ENCODE results near the gene MRPS25. TPM values are rescaled to one million over a fixed set of nuclear protein-coding genes. Genes with fewer than 3 reads are reported as not detected.

The MRPS25 gene
- total RNA-seq: 100 to 1,000 TPM in 1 of 5 donors, 10 to 100 TPM in 4; 13.9 to 126 (median 24.9) TPM
- polyA plus RNA-seq: 10 to 100 TPM; 17.7 to 51.9 (median 38.3) TPM
- long read RNA-seq, donor 1, full-length matches to known transcripts: 13 of 13 reads
- long read RNA-seq, donor 1, partial matches to known transcripts: 0 of 13 reads
- long read RNA-seq, donor 1, other reads (novel, unspliced or antisense): 0 of 13 reads
- long read RNA-seq, donor 2, full-length matches to known transcripts: 30 of 30 reads
- long read RNA-seq, donor 2, partial matches to known transcripts: 0 of 30 reads
- long read RNA-seq, donor 2, other reads (novel, unspliced or antisense): 0 of 30 reads
- long read RNA-seq, donor 3, full-length matches to known transcripts: 21 of 29 reads
- long read RNA-seq, donor 3, partial matches to known transcripts: 8 of 29 reads
- long read RNA-seq, donor 3, other reads (novel, unspliced or antisense): 0 of 29 reads
- long read RNA-seq, donor 4, full-length matches to known transcripts: 2 of 2 reads
- long read RNA-seq, donor 4, partial matches to known transcripts: 0 of 2 reads
- long read RNA-seq, donor 4, other reads (novel, unspliced or antisense): 0 of 2 reads
- long read RNA-seq, donor 5, full-length matches to known transcripts: 24 of 24 reads
- long read RNA-seq, donor 5, partial matches to known transcripts: 0 of 24 reads
- long read RNA-seq, donor 5, other reads (novel, unspliced or antisense): 0 of 24 reads
- long read RNA-seq, donor 6: 0 reads
- long read RNA-seq, donor 7, full-length matches to known transcripts: 12 of 12 reads
- long read RNA-seq, donor 7, partial matches to known transcripts: 0 of 12 reads
- long read RNA-seq, donor 7, other reads (novel, unspliced or antisense): 0 of 12 reads
- long read RNA-seq, donor 8, full-length matches to known transcripts: 27 of 32 reads
- long read RNA-seq, donor 8, partial matches to known transcripts: 5 of 32 reads
- long read RNA-seq, donor 8, other reads (novel, unspliced or antisense): 0 of 32 reads
- long read RNA-seq, donor 9, full-length matches to known transcripts: 15 of 15 reads
- long read RNA-seq, donor 9, partial matches to known transcripts: 0 of 15 reads
- long read RNA-seq, donor 9, other reads (novel, unspliced or antisense): 0 of 15 reads
- long read RNA-seq, donor 10, full-length matches to known transcripts: 2 of 2 reads
- long read RNA-seq, donor 10, partial matches to known transcripts: 0 of 2 reads
- long read RNA-seq, donor 10, other reads (novel, unspliced or antisense): 0 of 2 reads

DNA sequence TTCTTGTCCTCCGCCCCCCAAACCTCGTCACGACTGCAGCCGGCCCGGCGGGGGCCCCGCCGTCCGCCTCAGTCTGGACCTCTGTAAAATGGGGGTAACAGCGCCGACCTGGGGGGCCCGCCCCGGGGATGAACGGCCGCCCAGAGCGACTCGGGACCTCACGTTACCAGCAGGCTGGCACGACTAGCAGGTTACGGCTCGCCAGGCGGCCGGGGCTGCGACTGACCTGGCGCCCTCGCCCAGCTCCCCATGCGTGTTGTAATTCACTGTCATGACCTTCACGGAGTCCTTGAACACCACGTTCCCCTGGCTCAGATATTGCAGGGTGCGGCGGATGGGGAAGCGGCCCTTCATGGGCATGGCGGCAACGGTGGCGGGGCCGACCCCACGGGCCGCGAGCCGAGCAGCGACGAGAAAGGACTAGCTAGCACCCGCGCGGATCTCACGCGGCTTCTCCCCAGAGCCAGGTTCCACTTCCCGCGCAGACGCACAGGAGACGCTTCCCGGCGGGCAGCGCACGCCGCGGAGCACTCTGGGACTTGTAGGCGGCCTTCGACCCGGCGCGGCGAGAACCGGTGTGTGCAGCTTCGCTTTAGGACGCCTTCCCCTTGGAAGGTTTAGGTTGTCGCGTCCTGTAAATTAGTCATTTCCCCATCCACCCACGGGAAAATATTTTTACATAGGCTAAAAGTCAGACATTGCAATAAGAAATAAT, at the start of gene MRPS25:
Gene MRPS25, minus strand, starts transcription at position 481 of the 715 bp plus-strand sequence. Its CDS starts 121 bp downstream, at position 360.
- H3K36me3 ChIP-seq: peaks cover 0 to 5% (median under 1%) of the 10 kb centered on the region in 4 donors
- TF ChIP-seq EP300 (IDR thresholded peaks at IDR 0.05) (no peak), POLR2AphosphoS5 (IDR thresholded peaks at IDR 0.05) (peak; percentile 81 to 99 (median 94)), POLR2A (IDR thresholded peaks at IDR 0.05) (peak in 2 of 4 donors; percentile 40 to 74)
- TF ChIP-seq, protein P1, sequence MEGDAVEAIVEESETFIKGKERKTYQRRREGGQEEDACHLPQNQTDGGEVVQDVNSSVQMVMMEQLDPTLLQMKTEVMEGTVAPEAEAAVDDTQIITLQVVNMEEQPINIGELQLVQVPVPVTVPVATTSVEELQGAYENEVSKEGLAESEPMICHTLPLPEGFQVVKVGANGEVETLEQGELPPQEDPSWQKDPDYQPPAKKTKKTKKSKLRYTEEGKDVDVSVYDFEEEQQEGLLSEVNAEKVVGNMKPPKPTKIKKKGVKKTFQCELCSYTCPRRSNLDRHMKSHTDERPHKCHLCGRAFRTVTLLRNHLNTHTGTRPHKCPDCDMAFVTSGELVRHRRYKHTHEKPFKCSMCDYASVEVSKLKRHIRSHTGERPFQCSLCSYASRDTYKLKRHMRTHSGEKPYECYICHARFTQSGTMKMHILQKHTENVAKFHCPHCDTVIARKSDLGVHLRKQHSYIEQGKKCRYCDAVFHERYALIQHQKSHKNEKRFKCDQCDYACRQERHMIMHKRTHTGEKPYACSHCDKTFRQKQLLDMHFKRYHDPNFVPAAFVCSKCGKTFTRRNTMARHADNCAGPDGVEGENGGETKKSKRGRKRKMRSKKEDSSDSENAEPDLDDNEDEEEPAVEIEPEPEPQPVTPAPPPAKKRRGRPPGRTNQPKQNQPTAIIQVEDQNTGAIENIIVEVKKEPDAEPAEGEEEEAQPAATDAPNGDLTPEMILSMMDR (IDR thresholded peaks at IDR 0.05): no peak
- H3K27me3 ChIP-seq: no peaks in the 10 kb centered on the region
- WGBS, 5 donors: 0 to 1% (median 0%) methylated on average over 34 to 69 of the region's 69 CpGs
- H3K27ac ChIP-seq: peak within 1 kb of the TSS; percentile 84 to 93 (median 89)
- H3K9me3 ChIP-seq: no peaks in the 10 kb centered on the region
- DNase-seq: peak; percentile 92 to 98
- H3K4me1 ChIP-seq: peaks cover 14 to 23% (median 20%) of the 10 kb centered on the region in 4 donors
- H3K4me3 ChIP-seq: peak within 1 kb of the TSS; percentile 89 to 97 (median 92)
- intact Hi-C loops (cut with DNase I; ENCODE audit: low total_unique reads): no loop called here

- Histone ChIP-seq H3K27me3 (peaks cover 0 to 10% (median 0%) of the 10 kb centered on the region in 3 donors), H3K4me3 (no peak overlapping the region), H3K36me3 (no peaks in the 10 kb centered on the region), H3K9me3 (no peaks in the 10 kb centered on the region), H3K27ac (no peak overlapping the region), H3K4me1 (peaks cover 0 to 5% (median 1%) of the 10 kb centered on the region in 4 donors)
- 72 to 78% (median 76%) methylated on average over 3 of the region's 3 CpGs for WGBS, 5 donors
- TF ChIP-seq EP300 (IDR thresholded peaks at IDR 0.05): no peak
- no peak for TF ChIP-seq POLR2AphosphoS5 (IDR thresholded peaks at IDR 0.05)
- no peak for TF ChIP-seq POLR2A (IDR thresholded peaks at IDR 0.05)
- TF ChIP-seq, protein P1 (IDR thresholded peaks at IDR 0.05): no peak
- DNase-seq: no peak
- intact Hi-C loops (cut with DNase I; ENCODE audit: low total_unique reads): no loop called here
Observed at GRCh38 chr3:15113884-15114283, 48.8 kb upstream of the MRPS25 start.

DNA sequence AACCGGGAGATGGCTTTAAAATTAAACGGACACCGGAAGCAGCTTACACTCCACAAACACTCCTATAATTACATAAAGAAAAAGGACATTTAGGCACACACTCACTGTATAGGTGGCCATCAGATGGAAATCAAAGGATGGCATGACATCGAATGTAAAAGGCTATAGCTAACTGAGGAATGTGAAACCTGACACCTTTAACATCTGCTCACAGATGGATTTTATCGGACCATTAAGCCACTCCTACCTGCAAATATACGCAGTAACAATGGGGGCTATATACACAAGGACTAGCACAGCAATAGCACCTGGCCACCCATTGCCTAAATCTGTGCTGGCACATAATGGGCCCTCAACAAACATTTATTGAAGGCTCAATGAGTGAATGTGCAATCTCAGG, 48.4 kb upstream of the MRPS25 start:
- peaks cover 0 to under 1% (median 0%) of the 10 kb centered on the region in 4 donors for H3K4me1 ChIP-seq
- no peak overlapping the region for H3K4me3 ChIP-seq
- no peaks in the 10 kb centered on the region for H3K9me3 ChIP-seq
- peaks cover 0 to 5% (median 0%) of the 10 kb centered on the region in 3 donors for H3K27me3 ChIP-seq
- DNase-seq: no peak
- TF ChIP-seq EP300 (IDR thresholded peaks at IDR 0.05): no peak
- TF ChIP-seq POLR2AphosphoS5 (IDR thresholded peaks at IDR 0.05): no peak
- no peak for TF ChIP-seq POLR2A (IDR thresholded peaks at IDR 0.05)
- H3K27ac ChIP-seq: no peak overlapping the region
- H3K36me3 ChIP-seq: no peaks in the 10 kb centered on the region
- 28 to 41% (median 33%) methylated on average over 6 of the region's 6 CpGs for WGBS, 5 donors
- intact Hi-C loops (cut with DNase I; ENCODE audit: low total_unique reads): no loop called here

GRCh38 chr3:15112011-15112410, 46.9 kb upstream of the MRPS25 start:
- intact Hi-C loops (cut with DNase I; ENCODE audit: low total_unique reads): no loop called here
- no peak for DNase-seq
- 74 to 89% (median 76%) methylated on average over 3 of the region's 3 CpGs for WGBS, 5 donors
- Histone ChIP-seq H3K27ac (no peak overlapping the region), H3K4me3 (no peak overlapping the region), H3K36me3 (no peaks in the 10 kb centered on the region), H3K9me3 (no peaks in the 10 kb centered on the region), H3K4me1 (peaks cover 0 to 9% (median 8%) of the 10 kb centered on the region in 4 donors), H3K27me3 (no peaks in the 10 kb centered on the region)
- TF ChIP-seq EP300 (IDR thresholded peaks at IDR 0.05) (no peak), POLR2AphosphoS5 (IDR thresholded peaks at IDR 0.05) (no peak), POLR2A (IDR thresholded peaks at IDR 0.05) (no peak)
- TF ChIP-seq, protein P1 (IDR thresholded peaks at IDR 0.05): no peak
